Body of pancreas (tissue), 4 donors: ENCODE measurements around the gene CSMD2.

Experiments
- POLR2A ChIP-seq, 3 donors: fragments of 450-650 bp; IDR thresholded peaks; one replicate each; pipeline ENCODE4 v1.6.1; 2016; ENCODE audit warnings: antibody characterized with exemption in 3 of 3, mild to moderate bottlenecking in 2 of 3
- TF ChIP-seq, protein P1 (sequence below), 7 experiments: fragments of 450-650 bp in 4 of 7; fragments of 200-600 bp in 3 of 7; sonication (generic) in 3 of 7; IDR thresholded peaks; one replicate each; pipeline ENCODE4 v1.5.1; 2016 to 2019; ENCODE audit warnings: antibody characterized with exemption in 7 of 7

DNA sequence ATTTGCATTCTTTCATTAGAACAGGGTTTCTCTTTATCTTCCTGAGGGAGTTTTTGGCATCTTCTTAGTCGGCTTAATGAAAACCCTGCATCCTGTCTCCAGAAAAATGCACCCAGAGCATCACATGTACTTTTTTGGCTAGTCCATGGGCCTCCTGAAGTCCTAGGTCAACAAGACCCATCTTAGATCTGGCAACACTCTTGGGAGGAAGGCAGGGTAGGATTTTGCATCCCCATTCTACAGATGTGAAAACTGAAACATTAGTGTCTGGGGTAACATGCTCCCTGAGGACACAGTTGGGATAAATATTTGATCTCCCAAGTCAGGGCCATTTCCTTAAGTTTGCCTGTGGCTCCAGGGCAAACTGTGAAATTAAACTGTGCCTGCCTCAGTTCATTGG, 341.2 kb downstream of the CSMD2 start:
- TF ChIP-seq POLR2A (IDR thresholded peaks at IDR 0.05): no peak
- TF ChIP-seq, protein P1, sequence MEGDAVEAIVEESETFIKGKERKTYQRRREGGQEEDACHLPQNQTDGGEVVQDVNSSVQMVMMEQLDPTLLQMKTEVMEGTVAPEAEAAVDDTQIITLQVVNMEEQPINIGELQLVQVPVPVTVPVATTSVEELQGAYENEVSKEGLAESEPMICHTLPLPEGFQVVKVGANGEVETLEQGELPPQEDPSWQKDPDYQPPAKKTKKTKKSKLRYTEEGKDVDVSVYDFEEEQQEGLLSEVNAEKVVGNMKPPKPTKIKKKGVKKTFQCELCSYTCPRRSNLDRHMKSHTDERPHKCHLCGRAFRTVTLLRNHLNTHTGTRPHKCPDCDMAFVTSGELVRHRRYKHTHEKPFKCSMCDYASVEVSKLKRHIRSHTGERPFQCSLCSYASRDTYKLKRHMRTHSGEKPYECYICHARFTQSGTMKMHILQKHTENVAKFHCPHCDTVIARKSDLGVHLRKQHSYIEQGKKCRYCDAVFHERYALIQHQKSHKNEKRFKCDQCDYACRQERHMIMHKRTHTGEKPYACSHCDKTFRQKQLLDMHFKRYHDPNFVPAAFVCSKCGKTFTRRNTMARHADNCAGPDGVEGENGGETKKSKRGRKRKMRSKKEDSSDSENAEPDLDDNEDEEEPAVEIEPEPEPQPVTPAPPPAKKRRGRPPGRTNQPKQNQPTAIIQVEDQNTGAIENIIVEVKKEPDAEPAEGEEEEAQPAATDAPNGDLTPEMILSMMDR (IDR thresholded peaks at IDR 0.05): no peak
